HG03354 (cell line): ENCODE results near the gene PPM1N.
A peak's percentile ranks its signal among the peaks of the same experiment; 100 is the strongest.

ENCODE experiments used
- ATAC-seq: cut with Tn5 transposase; IDR thresholded peaks from one replicate; pipeline ENCODE4 v1.9.1; 2021; ENCODE audit warnings: mild to moderate bottlenecking; ENCODE audit not compliant: unreplicated experiment, poor library complexity, severe bottlenecking

The PPM1N gene

GRCh38 chr19:45485305-45486077, 12.8 kb upstream of the PPM1N start:
- peak; percentile 94 for ATAC-seq

GRCh38 chr19:45488708-45489107, 9.5 kb upstream of the PPM1N start:
- no peak for ATAC-seq

GRCh38 chr19:45489216-45489855, 8.9 kb upstream of the PPM1N start:
- no peak for ATAC-seq

GRCh38 chr19:45492137-45492626, 6.1 kb upstream of the PPM1N start:
- no peak for ATAC-seq

GRCh38 chr19:45492627-45493470, 5.4 kb upstream of the PPM1N start:
- ATAC-seq: no peak

- no peak for ATAC-seq
Observed at GRCh38 chr19:45494261-45494916, 3.9 kb upstream of the PPM1N start.

- ATAC-seq: no peak
Observed at GRCh38 chr19:45495178-45495577, 3.1 kb upstream of the PPM1N start.

GRCh38 chr19:45496349-45496953, 1.8 kb upstream of the PPM1N start:
- peak; percentile 18 for ATAC-seq

- ATAC-seq: no peak
Observed at GRCh38 chr19:45497791-45498190, 452 bp upstream of the PPM1N start.

GRCh38 chr19:45499196-45500180, 1.2 kb downstream of the PPM1N start:
- ATAC-seq: no peak

GRCh38 chr19:45500918-45501729, 2.9 kb downstream of the PPM1N start:
- no peak for ATAC-seq

- ATAC-seq: no peak
Observed at GRCh38 chr19:45501730-45502014, 3.4 kb downstream of the PPM1N start.

GRCh38 chr19:45502111-45502510, 3.9 kb downstream of the PPM1N start:
- ATAC-seq: no peak

- no peak for ATAC-seq
Observed at GRCh38 chr19:45503909-45504308, 5.7 kb downstream of the PPM1N start.

- no peak for ATAC-seq
Observed at GRCh38 chr19:45505151-45505995, 7.1 kb downstream of the PPM1N start.

GRCh38 chr19:45505996-45506245, 7.7 kb downstream of the PPM1N start:
- ATAC-seq: no peak
